CD14-positive monocyte (primary cell): ENCODE results near the gene KRT75. TPM values are rescaled to one million over a fixed set of nuclear protein-coding genes. Genes with fewer than 3 reads are reported as not detected.
A peak's percentile ranks its signal among the peaks of the same experiment; 100 is the strongest.

Experiments used
- DNase-seq, 3 donors: peaks; one replicate each; pipeline ENCODE4 v3.0.0-alpha.2; 2011 to 2022
- H2AFZ ChIP-seq: 2 replicates; pipeline ENCODE4 v1.6.0; 2012; ENCODE audit warnings: mild to moderate bottlenecking, low read depth, low read length, inconsistent platforms; ENCODE audit not compliant: insufficient read depth, poor library complexity, severe bottlenecking
- H3K27ac ChIP-seq, 2 donors: 1 replicate in 1 of 2; 2 replicates in 1 of 2; pipeline ENCODE4 v1.5.1; 2012 to 2013; ENCODE audit warnings: low read length in 2 of 2, control low read depth in 1 of 2, inconsistent platforms in 1 of 2, low read depth in 1 of 2, mild to moderate bottlenecking in 1 of 2
- H3K27me3 ChIP-seq, 2 donors: one replicate each; pipeline versions ENCODE4 v1.6.0 to v1.6.1; 2011 to 2013; ENCODE audit warnings: low read length in 2 of 2; ENCODE audit not compliant: control insufficient read depth in 2 of 2, insufficient read depth in 2 of 2
- H3K36me3 ChIP-seq, 2 donors: replicated peaks in 1 of 2; 1 replicate in 1 of 2; 2 replicates in 1 of 2; pipeline versions ENCODE4 v1.5.1 to v1.6.1; 2012 to 2013; ENCODE audit warnings: low read length in 2 of 2, control low read depth in 1 of 2, inconsistent platforms in 1 of 2, mild to moderate bottlenecking in 1 of 2; ENCODE audit not compliant: insufficient read depth in 2 of 2, control insufficient read depth in 1 of 2
- H3K4me1 ChIP-seq, 2 donors: 1 replicate in 1 of 2; 2 replicates in 1 of 2; pipeline versions ENCODE4 v1.5.1 to v1.6.1; 2012 to 2013; ENCODE audit warnings: low read length in 2 of 2, control low read depth in 1 of 2, inconsistent platforms in 1 of 2, mild to moderate bottlenecking in 1 of 2, moderate library complexity in 1 of 2; ENCODE audit not compliant: insufficient read depth in 2 of 2, control insufficient read depth in 1 of 2
- H3K4me2 ChIP-seq: replicated peaks from 2 replicates; pipeline ENCODE3; 2012; ENCODE audit warnings: low read length, moderate library complexity, mild to moderate bottlenecking; ENCODE audit not compliant: poor library complexity, severe bottlenecking; ENCODE audit errors: extremely low read depth
- H3K4me3 ChIP-seq, 3 experiments: fragments of 200-600 bp in 1 of 3; sonication (generic) in 1 of 3; replicated peaks in 1 of 3; 1 replicate in 2 of 3; 2 replicates in 1 of 3; pipeline ENCODE4 v1.5.1; 2011 to 2013; ENCODE audit warnings: low read length in 3 of 3, mild to moderate bottlenecking in 3 of 3, control low read depth in 2 of 3, low read depth in 2 of 3, inconsistent platforms in 1 of 3, moderate library complexity in 1 of 3
- H3K79me2 ChIP-seq: 2 replicates; pipeline ENCODE4 v1.6.0; 2012; ENCODE audit warnings: mild to moderate bottlenecking, control low read depth, inconsistent platforms, low read length, moderate library complexity; ENCODE audit not compliant: insufficient read depth
- H3K9ac ChIP-seq: 2 replicates; pipeline ENCODE4 v1.6.0; 2017; ENCODE audit warnings: low read length, mild to moderate bottlenecking; ENCODE audit not compliant: insufficient read depth, poor library complexity, severe bottlenecking
- H3K9me3 ChIP-seq, 2 donors: replicated peaks in 1 of 2; 1 replicate in 1 of 2; 2 replicates in 1 of 2; pipeline versions ENCODE4 v1.5.1 to v1.6.1; 2012 to 2013; ENCODE audit warnings: low read length in 2 of 2, control low read depth in 1 of 2; ENCODE audit not compliant: control insufficient read depth in 1 of 2, insufficient read depth in 1 of 2
- H4K20me1 ChIP-seq: 2 replicates; pipeline ENCODE4 v1.6.0; 2012; ENCODE audit warnings: mild to moderate bottlenecking, low read length, control low read depth, moderate library complexity; ENCODE audit not compliant: insufficient read depth
- H3K27ac Mint-ChIP-seq, 7 donors: one replicate each; pipeline ENCODE4 v1.8.0; 2020; ENCODE audit warnings: mild to moderate bottlenecking in 7 of 7, mixed read lengths in 7 of 7, moderate library complexity in 6 of 7, inconsistent platforms in 2 of 7
- H3K27me3 Mint-ChIP-seq, 3 donors: one replicate each; pipeline ENCODE4 v1.8.0; 2021 to 2022; ENCODE audit warnings: low read depth in 3 of 3, mild to moderate bottlenecking in 3 of 3, mixed read lengths in 3 of 3, moderate library complexity in 3 of 3, inconsistent platforms in 1 of 3
- H3K36me3 Mint-ChIP-seq, 2 donors: one replicate each; pipeline ENCODE4 v1.8.0; 2020; ENCODE audit warnings: mixed read lengths in 2 of 2, inconsistent platforms in 1 of 2, mild to moderate bottlenecking in 1 of 2
- H3K4me1 Mint-ChIP-seq: one replicate; pipeline ENCODE4 v1.8.0; 2020; ENCODE audit warnings: mild to moderate bottlenecking, mixed read lengths
- H3K4me3 Mint-ChIP-seq, 2 donors: one replicate each; pipeline ENCODE4 v1.8.0; 2020; ENCODE audit warnings: mild to moderate bottlenecking in 2 of 2, mixed read lengths in 2 of 2, moderate library complexity in 1 of 2
- H3K9me3 Mint-ChIP-seq, 7 donors: one replicate each; pipeline ENCODE4 v1.8.0; 2020 to 2022; ENCODE audit warnings: mixed read lengths in 7 of 7, mild to moderate bottlenecking in 6 of 7, moderate library complexity in 6 of 7, inconsistent platforms in 2 of 7
- CTCF ChIP-seq: fragments of 200-600 bp; IDR thresholded peaks from one replicate; pipeline ENCODE4 v1.8.0; 2022; ENCODE audit warnings: antibody characterized with exemption, mild to moderate bottlenecking
- WGBS: methylation state at CpG from one replicate; pipeline ENCODE4 v1.1.5; 2013; ENCODE audit warnings: missing lambda C conversion rate; ENCODE audit not compliant: insufficient coverage; 5-methylcytosine and 5-hydroxymethylcytosine counted together
- intact Hi-C, 2 donors: fragments of 100-400 bp; cut with micrococcal nuclease; formaldehyde crosslinking; loops; one replicate each; pipeline versions ENCODE4 v1.15.0 to v1.15.1; 2023
- polyA plus RNA-seq, 3 donors: library from polyadenylated mRNA; depleted of rRNA in 1 of 3; unstranded in 2 of 3; stranded (reverse) in 1 of 3; fragments of 300-500 nt in 2 of 3; fragments of >200 nt in 1 of 3; fragmentation: Illumina TruSeq in 2 of 3; gene quantifications; 1 replicate in 2 of 3; 2 replicates in 1 of 3; pipeline ENCODE4 v1.2.3, GENCODE V29; 2012 to 2021

The KRT75 gene
- polyA plus RNA-seq, 3 donors = not detected

- Histone ChIP-seq H3K79me2 (no peaks in the 10 kb centered on the region), H3K27ac (no peak overlapping the region), H3K27me3 (no peaks in the 10 kb centered on the region), H3K9me3 (no peaks in the 10 kb centered on the region), H3K4me1 (no peaks in the 10 kb centered on the region), H3K9ac (no peak overlapping the region), H3K4me3 (no peak overlapping the region), H2AFZ (no peak overlapping the region), H3K4me2 (no peak overlapping the region), H4K20me1 (no peaks in the 10 kb centered on the region), H3K36me3 (no peaks in the 10 kb centered on the region)
- H3K4me3 Mint-ChIP-seq = no peak overlapping the region
- no peak for DNase-seq
- 61% methylated on average over 6 of the region's 6 CpGs for WGBS
- TF ChIP-seq CTCF = no peak
- H3K4me1 Mint-ChIP-seq = no peaks in the 10 kb centered on the region
- H3K9me3 Mint-ChIP-seq = no peaks in the 10 kb centered on the region
- H3K27me3 Mint-ChIP-seq = peaks cover 9 to 14% (median 9%) of the 10 kb centered on the region in 3 donors
- intact Hi-C loops = no loop called here
- H3K36me3 Mint-ChIP-seq = no peaks in the 10 kb centered on the region
- peak overlapping the region in 2 of 7 donors; percentile 1 to 46 for H3K27ac Mint-ChIP-seq
These were observed 11.1 kb downstream of the KRT75 start for GRCh38 chr12:52423035-52423434.

- H3K9me3 Mint-ChIP-seq = no peaks in the 10 kb centered on the region
- Histone ChIP-seq H3K27ac (no peak overlapping the region), H3K27me3 (no peaks in the 10 kb centered on the region), H3K9ac (no peak overlapping the region), H3K4me2 (no peak overlapping the region), H3K79me2 (no peaks in the 10 kb centered on the region), H3K4me3 (no peak overlapping the region), H3K36me3 (no peaks in the 10 kb centered on the region), H2AFZ (no peak overlapping the region), H3K9me3 (no peaks in the 10 kb centered on the region), H3K4me1 (no peaks in the 10 kb centered on the region), H4K20me1 (no peaks in the 10 kb centered on the region)
- peaks cover 4% of the 10 kb centered on the region for H3K4me1 Mint-ChIP-seq
- DNase-seq = no peak
- intact Hi-C loops = no loop called here
- WGBS = no CpG with 5 or more reads among the region's 1 CpG
- no peak overlapping the region for H3K4me3 Mint-ChIP-seq
- peaks cover 4 to 9% (median 9%) of the 10 kb centered on the region in 3 donors for H3K27me3 Mint-ChIP-seq
- no peaks in the 10 kb centered on the region for H3K36me3 Mint-ChIP-seq
- TF ChIP-seq CTCF = no peak
- no peak overlapping the region for H3K27ac Mint-ChIP-seq
These were observed 14.5 kb downstream of the KRT75 start for GRCh38 chr12:52419656-52420055.
